DOHH2 (cell line): ENCODE results near the gene IFITM2.

Source experiments
- H3F3A ChIP-seq: fragments of 200-600 bp; sonication (generic), shearing (Covaris generic); 2 replicates; pipeline ENCODE4 v1.6.0; 2016; ENCODE audit warnings: antibody characterized with exemption, mild to moderate bottlenecking; ENCODE audit not compliant: control insufficient read depth, insufficient read depth
- H3K27ac ChIP-seq: fragments of 200-600 bp; sonication (generic); 2 replicates; pipeline ENCODE4 v1.5.1; 2014; ENCODE audit warnings: low read depth, mild to moderate bottlenecking, low read length, moderate library complexity
- H3K27me3 ChIP-seq: fragments of 200-600 bp; sonication (generic); 2 replicates; pipeline ENCODE4 v1.6.1; 2014; ENCODE audit warnings: mild to moderate bottlenecking, low read length, mixed read lengths; ENCODE audit not compliant: control insufficient read depth
- H3K36me3 ChIP-seq: fragments of 200-600 bp; sonication (generic); 2 replicates; pipeline ENCODE4 v1.6.1; 2014; ENCODE audit warnings: mild to moderate bottlenecking, low read length, moderate library complexity, mixed read lengths; ENCODE audit not compliant: control insufficient read depth
- H3K4me1 ChIP-seq: fragments of 200-600 bp; sonication (generic); 2 replicates; pipeline ENCODE4 v1.6.1; 2014; ENCODE audit warnings: mild to moderate bottlenecking, low read length, mixed read lengths; ENCODE audit not compliant: control insufficient read depth
- H3K4me2 ChIP-seq: fragments of 200-600 bp; sonication (generic); 2 replicates; pipeline ENCODE4 v1.6.0; 2014; ENCODE audit warnings: mild to moderate bottlenecking, low read length, moderate library complexity
- H3K4me3 ChIP-seq: fragments of 200-600 bp; sonication (generic); 2 replicates; pipeline ENCODE4 v1.5.1; 2014; ENCODE audit warnings: mild to moderate bottlenecking, low read length, mixed read lengths
- H3K79me2 ChIP-seq: fragments of 200-600 bp; sonication (generic); 2 replicates; pipeline ENCODE4 v1.6.1; 2014; ENCODE audit warnings: mild to moderate bottlenecking, low read length, mixed read lengths; ENCODE audit not compliant: control insufficient read depth
- H3K9me2 ChIP-seq: fragments of 200-600 bp; sonication (generic); replicated peaks from 2 replicates; pipeline ENCODE4 v1.6.1; 2014; ENCODE audit warnings: mild to moderate bottlenecking, low read length, mixed read lengths; ENCODE audit not compliant: control insufficient read depth
- H3K9me3 ChIP-seq: fragments of 200-600 bp; sonication (generic); 2 replicates; pipeline ENCODE4 v1.6.1; 2014; ENCODE audit warnings: antibody characterized with exemption, low read length, mixed read lengths; ENCODE audit not compliant: control insufficient read depth, insufficient read depth
- H4K20me1 ChIP-seq: fragments of 200-600 bp; sonication (generic); 2 replicates; pipeline ENCODE4 v1.6.0; 2014; ENCODE audit warnings: low read depth, mild to moderate bottlenecking, antibody characterized with exemption, low read length, moderate library complexity; ENCODE audit not compliant: control insufficient read depth, insufficient read depth
- CTCF ChIP-seq: fragments of 200-600 bp; sonication (generic); IDR thresholded peaks from one replicate; pipeline ENCODE4 v1.5.1; 2014; ENCODE audit warnings: antibody characterized with exemption, mild to moderate bottlenecking, low read depth, low read length; ENCODE audit not compliant: poor library complexity, severe bottlenecking
- EZH2phosphoT487 ChIP-seq: fragments of 200-600 bp; sonication (generic); IDR thresholded peaks from 2 replicates; pipeline ENCODE4 v1.6.1; 2017; ENCODE audit warnings: borderline replicate concordance, mild to moderate bottlenecking, antibody characterized with exemption, low read length, moderate library complexity, mixed read lengths

Gene IFITM2

GRCh38 chr11:325796-326591 is 18.4 kb downstream of the IFITM2 start:
- H3K36me3 ChIP-seq: no peaks in the 10 kb centered on the region
- H3K27me3 ChIP-seq: no peaks in the 10 kb centered on the region
- TF ChIP-seq EZH2phosphoT487 (no peak), CTCF (no peak)
- H3K4me1 ChIP-seq: peaks cover 62% of the 10 kb centered on the region
- no peaks in the 10 kb centered on the region for H3K79me2 ChIP-seq
- peak overlapping the region; percentile 92 for H3K27ac ChIP-seq
- no peaks in the 10 kb centered on the region for H4K20me1 ChIP-seq
- peaks cover 6% of the 10 kb centered on the region; the same call in 1 of the 2 replicates for H3K9me3 ChIP-seq
- no peaks in the 10 kb centered on the region for H3K9me2 ChIP-seq
- peak overlapping the region; percentile 69 for H3K4me3 ChIP-seq
- H3F3A ChIP-seq: peaks cover 26% of the 10 kb centered on the region
- H3K4me2 ChIP-seq: peak overlapping the region; percentile 92

GRCh38 chr11:326592-326841 is 18.9 kb downstream of the IFITM2 start:
- peaks cover 62% of the 10 kb centered on the region for H3K4me1 ChIP-seq
- peaks cover 6% of the 10 kb centered on the region; the same call in 1 of the 2 replicates for H3K9me3 ChIP-seq
- peak overlapping the region; percentile 92 for H3K27ac ChIP-seq
- no peaks in the 10 kb centered on the region for H3K27me3 ChIP-seq
- H3K36me3 ChIP-seq: no peaks in the 10 kb centered on the region
- no peaks in the 10 kb centered on the region for H4K20me1 ChIP-seq
- TF ChIP-seq EZH2phosphoT487 (no peak), CTCF (no peak)
- H3K4me3 ChIP-seq: peak overlapping the region; percentile 69
- H3K9me2 ChIP-seq: no peaks in the 10 kb centered on the region
- H3K79me2 ChIP-seq: no peaks in the 10 kb centered on the region
- H3F3A ChIP-seq: peaks cover 26% of the 10 kb centered on the region
- peak overlapping the region; percentile 92 for H3K4me2 ChIP-seq

GRCh38 chr11:326842-327580 is 19.4 kb downstream of the IFITM2 start:
- peaks cover 62% of the 10 kb centered on the region for H3K4me1 ChIP-seq
- H3K79me2 ChIP-seq: no peaks in the 10 kb centered on the region

More at GRCh38 chr11:326842-327580, 19.4 kb downstream of the IFITM2 start:
- no peaks in the 10 kb centered on the region for H3K9me2 ChIP-seq
- H4K20me1 ChIP-seq: no peaks in the 10 kb centered on the region
- H3K36me3 ChIP-seq: no peaks in the 10 kb centered on the region
- no peak for TF ChIP-seq EZH2phosphoT487
- no peak for TF ChIP-seq CTCF
- H3K27me3 ChIP-seq: no peaks in the 10 kb centered on the region
- peaks cover 26% of the 10 kb centered on the region for H3F3A ChIP-seq
- H3K4me3 ChIP-seq: peak overlapping the region; percentile 69
- peak overlapping the region; percentile 92 for H3K27ac ChIP-seq
- peak overlapping the region; percentile 92 for H3K4me2 ChIP-seq
- H3K9me3 ChIP-seq: peaks cover 6% of the 10 kb centered on the region; the same call in 1 of the 2 replicates
